ENCODE data around the gene EFCAB14. TPM values are rescaled to one million over a fixed set of nuclear protein-coding genes. Genes with fewer than 3 reads are reported as not detected.

EFCAB14 gene
- polyA plus RNA-seq, 1 donor from 2014 or later = 7.6 TPM

GRCh38 chr1:46671554-46671953 lies 47.4 kb downstream of the EFCAB14 start, which contains the start of gene TEX38:
TEX38 (plus strand) TSS chr1:46671854; CDS start chr1:46671935, 81 bp downstream.
- Histone ChIP-seq H3F3A (ENCODE audit: insufficient read depth, low read length, poor library complexity, severe bottlenecking) (no peaks in the 10 kb centered on the region), H3K4me2 (ENCODE audit: low read length) (no peak within 1 kb of the TSS), H3K27ac (ENCODE audit: low read length) (no peak within 1 kb of the TSS), H3K4me3 (ENCODE audit: low read length) (no peak within 1 kb of the TSS), H3K9me2 (ENCODE audit: insufficient read depth, low read length) (no peaks in the 10 kb centered on the region), H3K79me2 (replicated peaks; ENCODE audit: insufficient read depth, low read length) (no peaks in the 10 kb centered on the region), H4K20me1 (ENCODE audit: insufficient read depth) (no peaks in the 10 kb centered on the region), H3K27me3 (ENCODE audit: insufficient read depth, low read depth, low read length) (no peaks in the 10 kb centered on the region), H3K9me3 (ENCODE audit: low read length) (no peaks in the 10 kb centered on the region), H3K36me3 (ENCODE audit: insufficient read depth, low read length) (no peaks in the 10 kb centered on the region), H2AFZ (ENCODE audit: low read depth, low read length) (no peak within 1 kb of the TSS), H3K9ac (ENCODE audit: low read length) (no peak within 1 kb of the TSS)
- no peak for TF ChIP-seq POLR2AphosphoS5 (IDR thresholded peaks at IDR 0.05)
- TF ChIP-seq MXI1 (conservative IDR thresholded peaks at IDR 0.05; ENCODE audit: poor library complexity, severe bottlenecking) = no peak
- no peak for TF ChIP-seq CTCF (IDR thresholded peaks at IDR 0.05; ENCODE audit: poor library complexity, severe bottlenecking)
- TF ChIP-seq SMC3 (conservative IDR thresholded peaks at IDR 0.05; ENCODE audit: poor library complexity) = no peak

GRCh38 chr1:46670134-46670533 lies 48.8 kb downstream of the EFCAB14 start:
- no peaks in the 10 kb centered on the region for H4K20me1 ChIP-seq (ENCODE audit: insufficient read depth)
- no peaks in the 10 kb centered on the region for H3F3A ChIP-seq (ENCODE audit: insufficient read depth, low read length, poor library complexity, severe bottlenecking)
- no peaks in the 10 kb centered on the region for H3K9me2 ChIP-seq (ENCODE audit: insufficient read depth, low read length)
- H2AFZ ChIP-seq (ENCODE audit: low read depth, low read length) = no peak overlapping the region
- H3K9ac ChIP-seq (ENCODE audit: low read length) = no peak overlapping the region
- no peak overlapping the region for H3K4me3 ChIP-seq (ENCODE audit: low read length)
- no peak overlapping the region for H3K27ac ChIP-seq (ENCODE audit: low read length)
- H3K4me2 ChIP-seq (ENCODE audit: low read length) = no peak overlapping the region
- H3K79me2 ChIP-seq (replicated peaks; ENCODE audit: insufficient read depth, low read length) = no peaks in the 10 kb centered on the region
- H3K36me3 ChIP-seq (ENCODE audit: insufficient read depth, low read length) = no peaks in the 10 kb centered on the region
- H3K9me3 ChIP-seq (ENCODE audit: low read length) = no peaks in the 10 kb centered on the region
- TF ChIP-seq TAF1 (IDR thresholded peaks at IDR 0.05; ENCODE audit: low read depth) (no peak), POLR2AphosphoS5 (IDR thresholded peaks at IDR 0.05) (no peak), CTCF (IDR thresholded peaks at IDR 0.05; ENCODE audit: poor library complexity, severe bottlenecking) (no peak), RAD21 (conservative IDR thresholded peaks at IDR 0.05) (no peak), EZH2 (IDR thresholded peaks at IDR 0.05; ENCODE audit: borderline replicate concordance, insufficient read depth, low read length, poor library complexity, severe bottlenecking) (no peak), SMC3 (conservative IDR thresholded peaks at IDR 0.05; ENCODE audit: poor library complexity) (no peak), MXI1 (conservative IDR thresholded peaks at IDR 0.05; ENCODE audit: poor library complexity, severe bottlenecking) (no peak), EP300 (conservative IDR thresholded peaks at IDR 0.05; ENCODE audit: poor library complexity, severe bottlenecking) (no peak), REST (IDR thresholded peaks at IDR 0.05; ENCODE audit: borderline replicate concordance) (no peak)
- H3K27me3 ChIP-seq (ENCODE audit: insufficient read depth, low read depth, low read length) = no peaks in the 10 kb centered on the region

Measured in neural cell (in vitro differentiated cells).